GM12891 (cell line): Measurements from ENCODE around the gene HBEGF.

Source experiments
- DNase-seq: peaks from one replicate; pipeline ENCODE4 v3.0.0; 2011; ENCODE audit warnings: low spot score; ENCODE audit not compliant: insufficient read length
- FAIRE-seq: peaks from 2 replicates; lab custom pipeline; 2011; peaks lifted over from hg19 to GRCh38; lab: Jason Lieb, UNC
- PAX5 ChIP-seq: IDR thresholded peaks from 2 replicates; pipeline ENCODE4 v1.6.1; 2011; ENCODE audit warnings: low read length, moderate library complexity, mild to moderate bottlenecking; ENCODE audit not compliant: insufficient read depth, severe bottlenecking
- POLR2A ChIP-seq: IDR thresholded peaks from 2 replicates; pipeline ENCODE4 v1.6.1; 2011; ENCODE audit warnings: low read depth, low read length, control low read depth
- POLR2AphosphoS5 ChIP-seq: IDR thresholded peaks from 2 replicates; pipeline ENCODE4 v1.6.1; 2011; ENCODE audit warnings: low read depth, low read length, control low read depth
- POU2F2 ChIP-seq: IDR thresholded peaks from 2 replicates; pipeline ENCODE4 v1.6.1; 2011; ENCODE audit warnings: low read depth, mild to moderate bottlenecking, control low read depth, low read length, moderate library complexity
- SPI1 ChIP-seq: IDR thresholded peaks from 2 replicates; pipeline ENCODE4 v1.6.1; 2011; ENCODE audit warnings: low read depth, low read length, control low read depth
- TAF1 ChIP-seq: IDR thresholded peaks from 2 replicates; pipeline ENCODE4 v1.6.1; 2011; ENCODE audit warnings: low read depth, low read length, control low read depth

Gene HBEGF

DNA sequence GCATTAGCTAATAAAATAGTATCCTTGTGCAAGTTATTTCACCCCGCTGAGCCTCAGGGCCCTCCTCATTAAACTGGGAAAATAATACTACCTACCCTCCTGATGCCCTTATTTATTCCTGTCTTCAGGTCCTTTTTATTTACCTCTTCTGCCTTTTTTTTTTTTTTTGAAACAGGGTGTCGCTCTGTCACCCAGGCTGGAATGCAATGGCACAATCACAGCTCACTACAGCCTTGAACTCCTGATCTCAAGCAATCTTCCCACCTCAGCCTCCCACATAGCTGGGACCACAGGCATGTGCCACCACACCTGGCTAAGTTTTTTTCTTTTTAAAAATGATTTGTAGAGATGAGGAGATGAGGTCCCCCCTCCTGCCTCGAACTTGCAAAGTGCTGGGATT, 20.9 kb downstream of the HBEGF start:
- TF ChIP-seq PAX5 (no peak), POU2F2 (no peak), TAF1 (no peak), POLR2AphosphoS5 (no peak), POLR2A (no peak), SPI1 (no peak)
- DNase-seq (no peak), FAIRE-seq (no peak)

DNA sequence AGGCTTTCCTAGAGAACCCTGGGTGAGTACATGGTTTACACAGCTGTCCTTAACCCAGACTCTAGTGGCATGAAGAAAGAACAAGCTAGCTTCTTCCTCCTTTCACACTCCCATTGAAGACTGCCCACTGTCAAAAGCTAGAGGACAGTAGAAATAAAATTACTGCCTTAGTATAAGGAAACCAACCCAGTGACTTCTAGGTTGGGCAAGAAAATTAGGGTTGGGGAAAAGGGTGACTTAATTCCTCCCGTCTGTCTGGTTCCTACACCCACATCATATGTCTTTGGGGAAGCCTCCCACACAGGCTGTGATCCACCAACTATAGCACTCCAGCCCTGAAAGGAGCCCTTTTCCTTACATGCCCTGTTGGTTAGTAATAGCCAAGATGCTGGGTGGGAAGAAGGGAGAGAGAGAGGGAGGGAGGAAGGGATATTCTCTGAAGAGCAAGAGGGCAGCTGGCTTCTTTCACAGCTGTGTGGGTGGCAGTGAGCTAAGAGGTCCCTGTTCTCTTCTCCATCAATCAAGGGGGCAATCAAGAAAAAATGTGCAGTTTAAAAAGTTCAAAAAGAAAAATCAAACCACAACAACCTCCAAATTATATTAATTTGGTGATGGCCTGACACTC, 21.7 kb downstream of the HBEGF start:
- no peak for DNase-seq
- no peak for FAIRE-seq
- TF ChIP-seq POU2F2, result no peak
- no peak for TF ChIP-seq TAF1
- no peak for TF ChIP-seq PAX5

DNA sequence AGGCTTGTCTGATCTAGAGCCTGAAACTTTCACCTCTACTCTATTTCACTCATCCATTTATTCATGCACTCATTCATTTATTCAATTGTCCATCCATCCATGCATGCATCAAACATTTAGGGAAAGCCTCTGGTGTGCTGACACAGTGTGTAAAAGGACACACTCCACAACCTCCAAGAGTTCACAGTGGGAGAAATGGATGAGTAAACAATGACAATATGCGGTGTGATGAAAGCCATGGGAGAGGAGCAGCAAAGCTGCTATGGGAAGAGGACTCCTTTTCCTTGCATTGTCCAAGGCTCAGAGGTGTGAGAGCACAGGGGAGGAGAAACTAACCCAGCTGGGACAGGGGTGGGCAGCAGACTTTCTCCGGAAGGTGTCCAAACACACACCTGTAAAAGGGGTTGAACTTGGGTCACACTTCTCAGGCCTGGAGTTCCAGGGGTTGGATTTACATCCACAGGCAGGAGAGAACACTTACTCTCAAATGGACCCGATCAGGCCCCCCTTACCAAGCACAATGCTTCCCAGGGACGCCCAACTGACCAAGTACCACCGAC, 22.3 kb downstream of the HBEGF start:
- FAIRE-seq (no peak), DNase-seq (no peak)
- no peak for TF ChIP-seq POU2F2

DNA sequence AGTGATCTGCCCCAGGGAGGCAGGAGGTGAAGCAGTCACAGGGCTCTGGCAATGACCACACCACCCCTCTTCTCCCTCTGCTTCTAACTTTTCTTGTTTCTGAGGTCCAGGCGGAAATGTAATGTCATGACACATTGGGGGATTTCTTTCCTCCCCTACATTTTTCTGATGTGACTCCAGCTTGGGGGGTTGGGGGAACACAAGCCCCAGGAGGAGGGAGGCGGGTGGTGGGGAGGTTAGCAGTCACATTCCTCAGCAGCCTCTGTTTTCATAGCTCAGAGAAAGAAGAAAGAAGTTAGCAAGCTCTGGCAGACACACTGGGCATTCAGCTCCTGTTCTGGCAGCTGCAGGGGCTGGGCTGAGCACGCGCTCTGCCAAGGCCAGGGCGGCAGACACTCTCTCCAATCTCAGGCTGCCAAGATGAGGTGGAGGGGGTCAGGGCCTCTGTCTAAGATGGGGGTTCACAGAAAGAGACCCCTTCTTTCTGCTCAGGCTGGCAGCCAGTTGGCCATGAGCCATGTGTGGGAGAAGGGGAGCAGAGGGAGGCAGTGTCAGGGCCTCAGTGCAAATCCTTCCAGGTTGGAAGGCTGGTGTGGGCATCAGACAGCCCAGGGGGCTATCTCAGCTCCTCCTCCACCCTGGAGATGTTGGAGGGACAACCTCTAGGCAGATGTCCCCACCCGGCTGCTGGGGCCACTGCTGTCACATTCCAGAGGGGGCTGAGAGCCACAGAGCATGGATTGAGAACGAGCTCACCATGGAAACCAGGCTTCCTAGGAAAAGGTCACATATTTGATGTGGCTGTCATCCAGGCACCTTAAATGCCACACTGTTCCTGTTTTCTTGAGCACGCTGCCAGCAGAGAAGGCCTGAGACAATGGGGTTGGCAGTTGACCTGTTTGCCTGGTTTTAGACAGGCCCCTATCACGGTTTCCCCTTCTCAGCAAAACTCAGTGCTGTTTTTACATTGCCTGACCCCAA, 23.4 kb downstream of the HBEGF start:
- DNase-seq, result no peak
- FAIRE-seq, result no peak
- TF ChIP-seq POU2F2 (no peak), PAX5 (no peak), POLR2A (no peak), SPI1 (no peak)

DNA sequence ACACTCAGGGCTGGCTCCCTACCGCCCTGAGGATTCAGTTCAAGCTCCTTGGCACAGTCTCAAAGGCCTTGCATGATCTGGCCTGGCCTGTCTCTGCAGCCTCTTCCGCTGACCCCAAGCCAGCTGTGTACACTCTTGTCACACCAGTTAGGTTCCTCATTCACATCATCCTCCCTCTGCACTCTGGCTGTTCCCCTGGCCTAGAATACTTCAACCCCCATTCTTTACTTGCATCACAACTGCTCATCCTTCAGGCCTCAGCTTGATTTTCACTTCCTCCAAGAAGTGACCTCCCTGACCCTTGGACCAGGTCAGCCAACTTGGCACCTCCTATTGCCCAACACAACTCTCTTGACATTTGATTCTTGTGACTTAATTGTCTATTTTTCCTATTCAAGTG, 24.6 kb downstream of the HBEGF start:
- TF ChIP-seq SPI1 (peak; percentile 74), POU2F2 (no peak), TAF1 (no peak)
- no peak for FAIRE-seq

DNA sequence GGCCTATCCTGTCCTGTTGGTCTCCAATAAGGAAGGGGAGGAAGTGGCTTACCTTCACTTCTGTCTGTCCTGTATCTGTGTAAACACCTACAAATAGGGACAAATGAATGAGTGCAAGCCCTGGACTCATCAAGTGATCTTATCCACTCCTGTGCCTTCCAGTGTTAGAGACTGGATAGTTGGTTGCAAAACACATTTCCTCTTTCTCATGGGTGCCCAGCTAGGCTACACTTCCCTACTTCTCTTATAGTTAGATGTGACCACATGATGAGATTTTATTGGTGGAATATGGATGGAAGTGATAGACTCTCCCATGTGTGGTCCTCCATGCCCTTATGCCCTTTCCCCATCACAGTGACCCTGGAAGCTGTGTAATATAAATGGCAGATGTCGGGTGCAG, 26.6 kb downstream of the HBEGF start:
- FAIRE-seq (no peak), DNase-seq (no peak)
- no peak for TF ChIP-seq PAX5
- no peak for TF ChIP-seq POLR2AphosphoS5
- no peak for TF ChIP-seq POU2F2
- no peak for TF ChIP-seq POLR2A
- no peak for TF ChIP-seq TAF1
- no peak for TF ChIP-seq SPI1

More for the DNA sequence above, 24.6 kb downstream of the HBEGF start:
- DNase-seq, result no peak

DNA sequence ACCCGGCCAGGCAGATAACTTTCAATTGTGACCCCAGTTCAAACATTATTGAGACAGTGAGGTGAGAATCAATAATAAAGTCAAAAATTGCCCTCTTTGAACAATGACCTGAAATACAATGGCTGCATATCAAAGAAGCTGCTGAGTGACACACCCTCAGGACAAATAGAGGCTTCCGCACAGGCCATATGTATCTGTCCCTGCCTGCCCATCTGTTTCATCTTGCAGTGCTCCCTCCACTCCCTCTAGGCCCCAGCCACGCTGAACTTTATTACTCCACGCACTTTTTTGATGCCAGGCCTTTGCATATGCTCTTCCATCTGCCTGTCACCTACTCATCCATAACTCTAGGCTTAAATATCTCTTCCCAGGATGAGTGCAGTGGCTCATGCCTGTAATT, 27.6 kb downstream of the HBEGF start:
- DNase-seq, result no peak
- no peak for FAIRE-seq
- TF ChIP-seq PAX5 (no peak), SPI1 (no peak), TAF1 (no peak), POLR2A (no peak), POU2F2 (no peak), POLR2AphosphoS5 (no peak)

DNA sequence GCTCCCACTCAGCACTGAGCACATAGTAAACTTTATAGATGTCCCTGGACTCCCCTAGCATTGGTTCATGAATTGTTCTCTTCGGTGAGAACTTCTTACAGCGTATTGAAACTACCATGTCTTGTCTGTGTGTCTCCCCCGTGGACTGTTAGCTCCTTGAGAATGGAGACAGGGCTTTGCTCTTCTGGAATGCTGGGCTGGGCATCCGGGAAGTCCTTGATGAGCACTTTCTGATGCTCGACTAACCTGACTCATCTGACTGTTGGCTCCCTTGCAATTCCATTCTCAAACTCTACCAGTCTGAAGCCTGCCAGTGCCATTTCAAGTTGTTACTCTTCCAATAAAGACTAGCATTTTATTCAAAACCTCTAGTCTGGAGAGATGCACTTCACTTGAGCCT, 28.5 kb downstream of the HBEGF start:
- FAIRE-seq (no peak), DNase-seq (no peak)
- no peak for TF ChIP-seq PAX5
- no peak for TF ChIP-seq SPI1
- TF ChIP-seq TAF1, result no peak
- TF ChIP-seq POLR2A, result no peak
- TF ChIP-seq POLR2AphosphoS5, result no peak
- TF ChIP-seq POU2F2, result no peak

DNA sequence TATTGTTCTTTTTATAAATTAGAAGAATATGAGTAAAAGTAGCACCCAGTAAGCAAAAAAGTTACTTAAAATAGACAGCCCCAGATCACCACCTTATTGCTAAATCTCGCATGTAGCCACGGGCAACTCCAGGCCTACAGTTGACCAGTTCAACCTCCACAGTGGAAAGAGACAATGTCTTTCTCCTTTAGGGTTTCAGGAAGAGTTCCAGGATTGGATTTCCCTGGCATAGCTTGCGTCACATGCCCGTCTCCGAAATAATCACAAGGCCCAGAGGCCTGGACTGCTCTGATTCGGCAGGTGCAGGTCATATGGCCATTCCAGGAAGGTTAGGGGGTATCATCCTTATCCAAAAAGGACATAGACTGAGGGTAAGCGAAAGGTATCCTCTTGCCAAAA, 33.6 kb downstream of the HBEGF start:
- no peak for FAIRE-seq

DNA sequence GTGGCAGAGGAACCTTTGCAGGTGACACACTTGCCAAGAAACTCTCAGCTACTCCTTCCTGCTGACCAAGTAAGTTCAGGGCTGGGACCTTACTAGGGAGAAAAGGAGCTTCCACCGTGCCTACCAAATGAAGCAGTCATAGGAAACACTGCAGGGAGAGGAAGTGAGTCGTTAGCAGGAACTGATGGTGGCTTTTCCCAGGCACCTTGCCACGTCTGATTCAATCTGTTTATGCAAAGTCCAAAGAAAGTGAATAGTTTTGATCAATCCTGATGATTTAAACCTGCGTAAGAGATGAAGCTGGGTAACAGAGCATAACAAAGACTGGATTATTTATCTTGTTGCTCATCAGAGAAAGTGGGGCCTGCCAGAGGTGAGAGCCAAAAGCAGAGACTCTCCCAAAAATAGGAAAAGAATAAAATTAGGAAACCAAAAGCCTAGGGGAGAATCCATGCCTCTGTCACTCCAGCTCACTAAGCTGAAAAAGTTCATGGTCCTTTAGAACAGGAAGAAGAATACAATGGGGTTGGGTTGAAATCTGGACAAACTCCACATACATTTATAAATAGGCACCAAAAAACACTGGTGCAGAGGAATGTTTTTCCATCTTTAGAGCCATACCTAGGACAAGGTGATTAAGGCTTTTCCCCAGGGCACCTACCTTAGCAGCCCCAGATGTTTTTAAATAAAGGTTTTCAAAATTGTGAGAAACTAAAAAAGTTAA, 34.2 kb downstream of the HBEGF start:
- no peak for FAIRE-seq
- DNase-seq, result no peak
- TF ChIP-seq POLR2AphosphoS5 (no peak), SPI1 (peak; percentile 59), POU2F2 (no peak), PAX5 (no peak), POLR2A (no peak)

More for the DNA sequence above, 33.6 kb downstream of the HBEGF start:
- TF ChIP-seq PAX5 (no peak), SPI1 (no peak), POU2F2 (no peak), POLR2AphosphoS5 (no peak), TAF1 (no peak)
- DNase-seq, result no peak
